Tibial nerve (tissue), 4 donors: ENCODE measurements around the gene GRID1. TPM values are rescaled to one million over a fixed set of nuclear protein-coding genes. Genes with fewer than 3 reads are reported as not detected.

Source experiments
- DNase-seq, 2 donors: peaks; one replicate each; pipeline ENCODE4 v3.0.0-alpha.2; 2019; ENCODE audit warnings: low spot score in 2 of 2
- H3K27ac ChIP-seq, 4 donors: fragments of 200-600 bp; sonication (generic) in 3 of 4; one replicate each; pipeline ENCODE4 v1.5.1; 2017 to 2019; ENCODE audit warnings: mild to moderate bottlenecking in 1 of 4
- H3K27me3 ChIP-seq, 2 donors: fragments of 200-600 bp; sonication (generic) in 1 of 2; one replicate each; pipeline versions ENCODE4 v1.5.1 to v1.6.0; 2017 to 2019
- H3K36me3 ChIP-seq, 3 donors: fragments of 200-600 bp; sonication (generic); one replicate each; pipeline ENCODE4 v1.5.1; 2018 to 2019
- H3K4me1 ChIP-seq, 4 donors: fragments of 200-600 bp; sonication (generic) in 3 of 4; one replicate each; pipeline ENCODE4 v1.5.1; 2017 to 2019
- H3K4me3 ChIP-seq, 4 donors: fragments of 200-600 bp; sonication (generic) in 3 of 4; one replicate each; pipeline ENCODE4 v1.5.1; 2017 to 2019; ENCODE audit warnings: mild to moderate bottlenecking in 1 of 4, moderate library complexity in 1 of 4
- H3K9me3 ChIP-seq, 4 donors: fragments of 200-600 bp; sonication (generic) in 3 of 4; one replicate each; pipeline ENCODE4 v1.5.1; 2017 to 2019
- CTCF ChIP-seq, 5 experiments: fragments of 200-600 bp in 3 of 5; fragments of 450-650 bp in 2 of 5; sonication (generic) in 3 of 5; IDR thresholded peaks; one replicate each; pipeline ENCODE4 v1.5.1; 2016 to 2019; ENCODE audit warnings: antibody characterized with exemption in 5 of 5, mild to moderate bottlenecking in 3 of 5, moderate library complexity in 2 of 5
- EP300 ChIP-seq, 2 donors: sonication (generic); formaldehyde crosslinking; IDR thresholded peaks; one replicate each; pipeline ENCODE4 v1.6.1; 2017; ENCODE audit warnings: antibody characterized with exemption in 2 of 2, mild to moderate bottlenecking in 1 of 2
- POLR2A ChIP-seq, 2 donors: fragments of 450-650 bp; IDR thresholded peaks; one replicate each; pipeline ENCODE4 v1.6.1; 2017; ENCODE audit warnings: antibody characterized with exemption in 2 of 2, mild to moderate bottlenecking in 2 of 2, moderate library complexity in 2 of 2
- WGBS, 2 donors: methylation state at CpG; one replicate each; pipeline ENCODE4 v1.1.5; 2018; 5-methylcytosine and 5-hydroxymethylcytosine counted together
- total RNA-seq, 4 donors: library from RNA; depleted of rRNA; stranded (reverse); fragments of >200 nt; gene quantifications; one replicate each; pipeline ENCODE4 v1.1.0, GENCODE V29; 2016

The GRID1 gene
- total RNA-seq, 4 donors from 2014 or later, result 7.7 to 16.3 (median 10.5) TPM

- peaks cover 0 to 36% (median 0%) of the 10 kb centered on the region in 4 donors for H3K4me1 ChIP-seq
- TF ChIP-seq POLR2A (IDR thresholded peaks at IDR 0.05) (no peak), EP300 (IDR thresholded peaks at IDR 0.05) (no peak), CTCF (IDR thresholded peaks at IDR 0.05) (no peak)
- H3K4me3 ChIP-seq, result no peak overlapping the region
- DNase-seq, result no peak
- 36 to 42% methylated on average over 4 of the region's 4 CpGs for WGBS, 2 donors
- no peaks in the 10 kb centered on the region for H3K36me3 ChIP-seq
- H3K27me3 ChIP-seq, result no peaks in the 10 kb centered on the region
- H3K9me3 ChIP-seq, result no peaks in the 10 kb centered on the region
- H3K27ac ChIP-seq, result peak overlapping the region in 2 of 4 donors; percentile 67 to 77
These were observed 717.1 kb downstream of the GRID1 start for GRCh38 chr10:85649461-85649860.

GRCh38 chr10:85648279-85648754 lies 718.3 kb downstream of the GRID1 start:
- TF ChIP-seq POLR2A (IDR thresholded peaks at IDR 0.05), result no peak
- peak in 1 of 2 donors; percentile 75 for TF ChIP-seq EP300 (IDR thresholded peaks at IDR 0.05)
- no peak for TF ChIP-seq CTCF (IDR thresholded peaks at IDR 0.05)
- H3K27ac ChIP-seq, result peak overlapping the region in 3 of 4 donors; percentile 26 to 77 (median 67)

GRCh38 chr10:85647741-85648140 lies 718.9 kb downstream of the GRID1 start:
- TF ChIP-seq POLR2A (IDR thresholded peaks at IDR 0.05), result no peak
- no peak for TF ChIP-seq CTCF (IDR thresholded peaks at IDR 0.05)
- TF ChIP-seq EP300 (IDR thresholded peaks at IDR 0.05), result no peak
- Histone ChIP-seq H3K27ac (peak overlapping the region in 3 of 4 donors; percentile 27 to 70 (median 67)), H3K4me3 (no peak overlapping the region), H3K27me3 (no peaks in the 10 kb centered on the region), H3K4me1 (peaks cover 0 to 49% (median 2%) of the 10 kb centered on the region in 4 donors), H3K36me3 (no peaks in the 10 kb centered on the region), H3K9me3 (no peaks in the 10 kb centered on the region)
- WGBS, 2 donors, result 74 to 78% methylated on average over 5 of the region's 5 CpGs
- no peak for DNase-seq

More at GRCh38 chr10:85648279-85648754, 718.3 kb downstream of the GRID1 start:
- peak; percentile 24 to 84 for DNase-seq
- peaks cover 0 to 43% (median 0%) of the 10 kb centered on the region in 4 donors for H3K4me1 ChIP-seq
- no peak overlapping the region for H3K4me3 ChIP-seq
- no peaks in the 10 kb centered on the region for H3K36me3 ChIP-seq
- H3K9me3 ChIP-seq, result no peaks in the 10 kb centered on the region
- H3K27me3 ChIP-seq, result no peaks in the 10 kb centered on the region
- 73 to 77% methylated on average over 6 of the region's 6 CpGs for WGBS, 2 donors

GRCh38 chr10:85645926-85646711 lies 720.5 kb downstream of the GRID1 start:
- TF ChIP-seq EP300 (IDR thresholded peaks at IDR 0.05) (no peak), POLR2A (IDR thresholded peaks at IDR 0.05) (no peak), CTCF (IDR thresholded peaks at IDR 0.05) (no peak)
- no peaks in the 10 kb centered on the region for H3K36me3 ChIP-seq

GRCh38 chr10:85645053-85645452 lies 721.5 kb downstream of the GRID1 start:
- WGBS, 2 donors, result 44 to 45% methylated on average over 3 of the region's 3 CpGs

More at GRCh38 chr10:85645926-85646711, 720.5 kb downstream of the GRID1 start:
- H3K4me1 ChIP-seq, result peaks cover 0 to 64% (median 2%) of the 10 kb centered on the region in 4 donors
- no peak overlapping the region for H3K4me3 ChIP-seq
- no peak for DNase-seq
- WGBS, 2 donors, result 75 to 85% methylated on average over 7 of the region's 7 CpGs
- peak overlapping the region in 2 of 4 donors; percentile 19 to 70 for H3K27ac ChIP-seq
- H3K27me3 ChIP-seq, result no peaks in the 10 kb centered on the region
- no peaks in the 10 kb centered on the region for H3K9me3 ChIP-seq

More at GRCh38 chr10:85645053-85645452, 721.5 kb downstream of the GRID1 start:
- no peaks in the 10 kb centered on the region for H3K36me3 ChIP-seq
- no peaks in the 10 kb centered on the region for H3K27me3 ChIP-seq
- TF ChIP-seq POLR2A (IDR thresholded peaks at IDR 0.05) (no peak), CTCF (IDR thresholded peaks at IDR 0.05) (no peak), EP300 (IDR thresholded peaks at IDR 0.05) (peak in 1 of 2 donors; percentile 53)
- H3K9me3 ChIP-seq, result no peaks in the 10 kb centered on the region
- H3K4me1 ChIP-seq, result peaks cover 0 to 64% (median 2%) of the 10 kb centered on the region in 4 donors
- H3K27ac ChIP-seq, result peak overlapping the region in 2 of 4 donors; percentile 13 to 70
- DNase-seq, result peak in 1 of 2 donors; percentile 34
- H3K4me3 ChIP-seq, result no peak overlapping the region
